GM18520 (cell line): ENCODE data around the gene TIPARP.
"Not testable (repeated sequence)": the region's sequence is repeated elsewhere in the genome, so short reads cannot be mapped to it uniquely, and the experiment has no call there.

Source experiments
- ATAC-seq: cut with Tn5 transposase; IDR thresholded peaks from one replicate; pipeline ENCODE4 v1.9.1; 2021; ENCODE audit not compliant: unreplicated experiment

Gene TIPARP

GRCh38 chr3:156737049-156737448, 62.7 kb downstream of the TIPARP start:
- ATAC-seq, result not testable (repeated sequence)

- no peak for ATAC-seq
Measured at GRCh38 chr3:156738251-156738650, 63.9 kb downstream of the TIPARP start.

- no peak for ATAC-seq
Measured at GRCh38 chr3:156739976-156740375, 65.6 kb downstream of the TIPARP start.

GRCh38 chr3:156740581-156740980, 66.2 kb downstream of the TIPARP start:
- not testable (repeated sequence) for ATAC-seq

GRCh38 chr3:156741935-156742334, 67.5 kb downstream of the TIPARP start:
- ATAC-seq, result no peak

- no peak for ATAC-seq
Measured at GRCh38 chr3:156742401-156742800, 68.0 kb downstream of the TIPARP start.

GRCh38 chr3:156743859-156744258, 69.5 kb downstream of the TIPARP start:
- ATAC-seq, result no peak

GRCh38 chr3:156744631-156745030, 70.2 kb downstream of the TIPARP start:
- no peak for ATAC-seq

- ATAC-seq, result no peak
Measured at GRCh38 chr3:156745766-156746165, 71.4 kb downstream of the TIPARP start.

GRCh38 chr3:156747046-156747445, 72.7 kb downstream of the TIPARP start:
- no peak for ATAC-seq

- ATAC-seq, result no peak
Measured at GRCh38 chr3:156749244-156749643, 74.9 kb downstream of the TIPARP start.

GRCh38 chr3:156750191-156750873, 75.9 kb downstream of the TIPARP start:
- no peak for ATAC-seq

- ATAC-seq, result no peak
Measured at GRCh38 chr3:156750874-156751245, 76.5 kb downstream of the TIPARP start.

- no peak for ATAC-seq
Measured at GRCh38 chr3:156751461-156752025, 77.2 kb downstream of the TIPARP start.
